HCT116 (cell line): ENCODE data around the gene YWHAB. TPM values are rescaled to one million over a fixed set of nuclear protein-coding genes. Genes with fewer than 3 reads are reported as not detected.

Experiments
- ATAC-seq: fragments of 200-7000 bp; cut with Tn5 transposase; 2 replicates; pipeline ENCODE4 v1.9.1; 2020; ENCODE audit warnings: mild to moderate bottlenecking, moderate library complexity
- BruUV-seq: library from RNA; stranded (reverse); fragments of 400-500 nt; replicated peaks from 2 replicates; lab custom pipeline; 2021; lab: Mats Ljungman, UMichigan
- CTCF ChIA-PET: fragments of 300-600 bp; sonication (Branson Sonifier 250); formaldehyde crosslinking; loops from one replicate; lab custom pipeline; 2021; ENCODE audit warnings: antibody characterized with exemption; lab: Charles Lee
- POLR2A ChIA-PET: fragments of 300-600, 350-600 bp; sonication (Branson Sonifier 250); formaldehyde crosslinking; loops from one replicate; lab custom pipeline; 2021; ENCODE audit warnings: antibody characterized with exemption; lab: Charles Lee
- RAD21 ChIA-PET, 2 experiments: fragments of 300-600 bp; sonication (Branson Sonifier 250); formaldehyde crosslinking; loops; one replicate each; lab custom pipeline; 2023; ENCODE audit warnings: low total read pairs in 2 of 2; ENCODE audit not compliant: uncharacterized antibody in 2 of 2, unreplicated experiment in 2 of 2, low non-redundant PET in 1 of 2; lab: Charles Lee
- DNase-seq: peaks from one replicate; pipeline ENCODE4 v3.0.0-alpha.2; 2010; ENCODE audit warnings: low read depth, low spot score
- H2AFZ ChIP-seq: fragments of 200-600 bp; shearing (Covaris generic), sonication (generic); 2 replicates; pipeline ENCODE4 v1.6.1; 2017; ENCODE audit warnings: low read depth, mixed run types, mixed read lengths, antibody characterized with exemption, low read length; ENCODE audit not compliant: poor library complexity, severe bottlenecking
- H3K27ac ChIP-seq: 2 replicates; pipeline ENCODE4 v1.5.1; 2012; ENCODE audit warnings: low read depth, low read length
- H3K27me3 ChIP-seq: fragments of 200-600 bp; sonication (generic); 2 replicates; pipeline ENCODE4 v1.6.1; 2016; ENCODE audit warnings: mixed run types, low read length, mixed read lengths; ENCODE audit not compliant: insufficient read depth
- H3K36me3 ChIP-seq, 2 experiments: fragments of 200-500 bp in 1 of 2; fragments of 200-600 bp in 1 of 2; sonication (Bioruptor generic) in 1 of 2; sonication (generic) in 1 of 2; 2 replicates each; pipeline versions ENCODE4 v1.5.1 to v1.6.1; 2014 to 2016; ENCODE audit warnings: low read length in 2 of 2, inconsistent platforms in 1 of 2, mixed read lengths in 1 of 2, mixed run types in 1 of 2; ENCODE audit not compliant: insufficient read depth in 2 of 2, control insufficient read depth in 1 of 2
- H3K4me1 ChIP-seq, 2 experiments: fragments of 200-600 bp in 1 of 2; sonication (generic) in 1 of 2; 2 replicates each; pipeline versions ENCODE4 v1.5.1 to v1.6.1; 2012 to 2017; ENCODE audit warnings: low read length in 2 of 2, inconsistent platforms in 1 of 2, mild to moderate bottlenecking in 1 of 2, mixed read lengths in 1 of 2, mixed run types in 1 of 2, moderate library complexity in 1 of 2; ENCODE audit not compliant: insufficient read depth in 2 of 2, control insufficient read depth in 1 of 2
- H3K4me2 ChIP-seq: fragments of 200-600 bp; sonication (generic); 2 replicates; pipeline ENCODE4 v1.6.1; 2017; ENCODE audit warnings: mixed run types, low read length, mixed read lengths
- H3K4me3 ChIP-seq, 2 experiments: fragments of 200-600 bp in 1 of 2; sonication (generic) in 1 of 2; replicated peaks in 1 of 2; 2 replicates each; pipeline ENCODE4 v1.5.1; 2011 to 2016; ENCODE audit warnings: low read length in 2 of 2, control low read depth in 1 of 2, low read depth in 1 of 2, mild to moderate bottlenecking in 1 of 2, mixed read lengths in 1 of 2, mixed run types in 1 of 2
- H3K79me2 ChIP-seq: fragments of 200-600 bp; sonication (generic); 2 replicates; pipeline ENCODE4 v1.6.1; 2017; ENCODE audit warnings: mild to moderate bottlenecking, mixed run types, low read length, moderate library complexity, mixed read lengths; ENCODE audit not compliant: insufficient read depth
- H3K9ac ChIP-seq: fragments of 200-600 bp; sonication (generic); 2 replicates; pipeline ENCODE4 v1.6.1; 2016; ENCODE audit warnings: low read length, mixed read lengths
- H3K9me2 ChIP-seq: fragments of 200-600 bp; sonication (generic), shearing (Covaris generic); 2 replicates; pipeline ENCODE4 v1.6.1; 2017; ENCODE audit warnings: mixed run types, mild to moderate bottlenecking, moderate library complexity; ENCODE audit not compliant: insufficient read depth
- H3K9me3 ChIP-seq, 2 experiments: fragments of 200-500 bp in 1 of 2; fragments of 200-600 bp in 1 of 2; sonication (Bioruptor generic) in 1 of 2; sonication (generic) in 1 of 2; 2 replicates each; pipeline ENCODE4 v1.6.1; 2014 to 2017; ENCODE audit warnings: low read length in 2 of 2, mixed read lengths in 2 of 2, inconsistent platforms in 1 of 2, low read depth in 1 of 2, mild to moderate bottlenecking in 1 of 2, mixed run types in 1 of 2, moderate library complexity in 1 of 2; ENCODE audit not compliant: control insufficient read depth in 1 of 2, insufficient read depth in 1 of 2
- H4K20me1 ChIP-seq: fragments of 200-600 bp; sonication (generic), shearing (Covaris generic); 2 replicates; pipeline ENCODE4 v1.6.1; 2017; ENCODE audit warnings: mixed run types, mild to moderate bottlenecking, moderate library complexity; ENCODE audit not compliant: insufficient read depth
- ATF3 ChIP-seq: IDR thresholded peaks from 2 replicates; pipeline ENCODE4 v1.6.1; 2012
- CBX3 ChIP-seq: IDR thresholded peaks from 2 replicates; pipeline ENCODE4 v1.6.1; 2012; ENCODE audit warnings: low read depth
- EGR1 ChIP-seq: IDR thresholded peaks from 2 replicates; pipeline ENCODE4 v1.6.1; 2012; ENCODE audit warnings: low read depth
- EZH2 ChIP-seq: fragments of 200-600 bp; sonication (generic); IDR thresholded peaks from 2 replicates; pipeline ENCODE4 v1.6.1; 2017; ENCODE audit warnings: antibody characterized with exemption, mixed run types
- EZH2phosphoT487 ChIP-seq: fragments of 200-600 bp; IDR thresholded peaks from 2 replicates; pipeline ENCODE4 v1.6.1; 2018; ENCODE audit warnings: antibody characterized with exemption, borderline replicate concordance
- JUND ChIP-seq: IDR thresholded peaks from 2 replicates; pipeline ENCODE4 v1.6.1; 2012
- POLR2A ChIP-seq: IDR thresholded peaks from 2 replicates; pipeline ENCODE4 v1.7.0; 2011; ENCODE audit warnings: borderline replicate concordance; ENCODE audit not compliant: insufficient read depth, insufficient read length; ENCODE audit errors: extremely low read depth
- RAD21 ChIP-seq: IDR thresholded peaks from 2 replicates; pipeline ENCODE4 v1.6.1; 2012; ENCODE audit warnings: low read depth, mild to moderate bottlenecking
- REST ChIP-seq: IDR thresholded peaks from 2 replicates; pipeline ENCODE4 v1.6.1; 2012; ENCODE audit warnings: low read depth
- SP1 ChIP-seq: IDR thresholded peaks from 2 replicates; pipeline ENCODE4 v1.6.1; 2012; ENCODE audit warnings: low read depth
- SRF ChIP-seq: IDR thresholded peaks from 2 replicates; pipeline ENCODE4 v1.6.1; 2012; ENCODE audit warnings: low read depth
- TCF7L2 ChIP-seq: IDR thresholded peaks from 2 replicates; pipeline ENCODE4 v1.7.0; 2011; ENCODE audit warnings: borderline replicate concordance, inconsistent platforms; ENCODE audit not compliant: insufficient read depth, insufficient read length; ENCODE audit errors: extremely low read depth
- YY1 ChIP-seq: IDR thresholded peaks from 2 replicates; pipeline ENCODE4 v1.6.1; 2011; ENCODE audit warnings: low read length, low read depth, moderate library complexity, mild to moderate bottlenecking; ENCODE audit not compliant: insufficient replicate concordance; ENCODE audit errors: extremely low read depth
- ZBTB33 ChIP-seq: IDR thresholded peaks from 2 replicates; pipeline ENCODE4 v1.6.1; 2011; ENCODE audit warnings: mild to moderate bottlenecking, low read length, moderate library complexity; ENCODE audit not compliant: insufficient replicate concordance; ENCODE audit errors: extremely low read depth
- intact Hi-C: fragments of 100-400 bp; cut with micrococcal nuclease; formaldehyde crosslinking; loops from 2 replicates; pipeline ENCODE4 v1.10.0; 2022
- total RNA-seq: library from RNA; stranded (reverse); gene quantifications from one replicate; pipeline ENCODE4 v1.2.1, GENCODE V29; 2021; ENCODE audit not compliant: unreplicated experiment

Gene YWHAB
- total RNA-seq, 1 experiment from 2014 or later = 200 TPM

- TF ChIP-seq YY1 = no peak
- no peak for TF ChIP-seq TCF7L2
Measured at GRCh38 chr20:44894959-44895358, 9.5 kb downstream of the YWHAB start (continued).

GRCh38 chr20:44896583-44896982, 11.1 kb downstream of the YWHAB start:
- Histone ChIP-seq H3K4me2 (no peak overlapping the region), H3K79me2 (peaks cover 100% of the 10 kb centered on the region), H3K36me3 (peaks cover 6% of the 10 kb centered on the region in 2 experiments; a peak in 1 of 4 replicates), H4K20me1 (peaks cover 21% of the 10 kb centered on the region; the same call in 1 of the 2 replicates), H2AFZ (no peak overlapping the region), H3K27me3 (no peaks in the 10 kb centered on the region), H3K4me1 (no peaks in the 10 kb centered on the region), H3K9me3 (no peaks in the 10 kb centered on the region), H3K27ac (no peak overlapping the region), H3K9ac (no peak overlapping the region), H3K9me2 (no peaks in the 10 kb centered on the region), H3K4me3 (no peak overlapping the region)
- no peak for TF ChIP-seq EZH2
- TF ChIP-seq JUND = no peak
- TF ChIP-seq SRF = no peak
- TF ChIP-seq RAD21 = no peak
- TF ChIP-seq ATF3 = no peak
- TF ChIP-seq POLR2A = no peak
- TF ChIP-seq ZBTB33 = no peak
- no peak for TF ChIP-seq EGR1
- no peak for TF ChIP-seq REST
- no peak for TF ChIP-seq EZH2phosphoT487
- TF ChIP-seq SP1 = no peak
- TF ChIP-seq CBX3 = no peak
- ChIA-PET POLR2A (interaction anchor here (1.8 kb wide), 1 partner anchor 13 kb away, joined by 5 read pairs; the partner anchor contains the start of gene PABPC1L), CTCF (no interaction called here), RAD21 (no interaction called here)
- DNase-seq = no peak
- intact Hi-C loops = no loop called here
- no TSS peak for BruUV-seq
- ATAC-seq = no peak
